Neural progenitor cell (in vitro differentiated cells): ENCODE measurements around the gene ATP6V1E1.

ENCODE experiments used
- EZH2 ChIP-seq: fragments of 200-600 bp; sonication (generic); IDR thresholded peaks from 2 replicates; pipeline ENCODE4 v1.6.1; 2017; ENCODE audit warnings: antibody characterized with exemption, mild to moderate bottlenecking, moderate library complexity
- EZH2phosphoT487 ChIP-seq: fragments of 200-600 bp; sonication (generic); IDR thresholded peaks from 2 replicates; pipeline ENCODE4 v1.6.1; 2017; ENCODE audit warnings: antibody characterized with exemption
- TF ChIP-seq, protein P1 (sequence below): fragments of 200-600 bp; sonication (generic); IDR thresholded peaks from 2 replicates; pipeline ENCODE4 v1.5.1; 2017; ENCODE audit warnings: antibody characterized with exemption, mild to moderate bottlenecking

DNA sequence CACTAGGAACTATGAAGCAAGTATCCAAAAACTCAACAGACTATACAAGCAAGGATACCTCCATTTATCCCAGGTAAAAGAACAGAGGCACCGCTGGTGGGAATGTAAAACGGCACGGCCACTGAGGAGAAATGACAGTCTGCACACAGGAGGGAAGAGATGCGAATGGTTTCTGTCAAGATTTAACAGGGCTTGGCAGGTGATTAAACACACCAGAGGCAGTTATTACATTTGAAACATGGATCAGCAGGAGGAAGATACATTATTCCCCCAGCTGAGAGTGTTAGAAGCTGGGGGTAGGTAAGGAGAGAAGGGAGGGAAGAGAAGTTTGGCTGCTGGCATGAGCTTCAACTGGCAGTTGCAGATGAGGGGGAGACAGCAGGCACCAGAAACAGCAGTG lies 30.2 kb downstream of the ATP6V1E1 start:
- TF ChIP-seq EZH2phosphoT487 (no peak), EZH2 (no peak)
- TF ChIP-seq, protein P1, sequence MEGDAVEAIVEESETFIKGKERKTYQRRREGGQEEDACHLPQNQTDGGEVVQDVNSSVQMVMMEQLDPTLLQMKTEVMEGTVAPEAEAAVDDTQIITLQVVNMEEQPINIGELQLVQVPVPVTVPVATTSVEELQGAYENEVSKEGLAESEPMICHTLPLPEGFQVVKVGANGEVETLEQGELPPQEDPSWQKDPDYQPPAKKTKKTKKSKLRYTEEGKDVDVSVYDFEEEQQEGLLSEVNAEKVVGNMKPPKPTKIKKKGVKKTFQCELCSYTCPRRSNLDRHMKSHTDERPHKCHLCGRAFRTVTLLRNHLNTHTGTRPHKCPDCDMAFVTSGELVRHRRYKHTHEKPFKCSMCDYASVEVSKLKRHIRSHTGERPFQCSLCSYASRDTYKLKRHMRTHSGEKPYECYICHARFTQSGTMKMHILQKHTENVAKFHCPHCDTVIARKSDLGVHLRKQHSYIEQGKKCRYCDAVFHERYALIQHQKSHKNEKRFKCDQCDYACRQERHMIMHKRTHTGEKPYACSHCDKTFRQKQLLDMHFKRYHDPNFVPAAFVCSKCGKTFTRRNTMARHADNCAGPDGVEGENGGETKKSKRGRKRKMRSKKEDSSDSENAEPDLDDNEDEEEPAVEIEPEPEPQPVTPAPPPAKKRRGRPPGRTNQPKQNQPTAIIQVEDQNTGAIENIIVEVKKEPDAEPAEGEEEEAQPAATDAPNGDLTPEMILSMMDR, result no peak
